ENCODE measurements around the gene PTP4A1. TPM values are rescaled to one million over a fixed set of nuclear protein-coding genes. Genes with fewer than 3 reads are reported as not detected.
A peak's percentile ranks its signal among the peaks of the same experiment; 100 is the strongest.

The PTP4A1 gene
- total and polyA plus RNA-seq, 2 of the 4 experiments (the other 2 are of a cell fraction) = 31.2 to 53.1 TPM

- Histone ChIP-seq H2AFZ (replicated peaks; ENCODE audit: low read length, poor library complexity) (peak overlapping the region; percentile 89), H3K4me1 (ENCODE audit: control insufficient read depth, insufficient read depth, low read length) (no peaks in the 10 kb centered on the region), H4K20me1 (ENCODE audit: insufficient read depth, low read length) (peaks cover 33% of the 10 kb centered on the region), H3K27me3 (ENCODE audit: control insufficient read depth, insufficient read depth, low read length) (no peaks in the 10 kb centered on the region), H2AK5ac (ENCODE audit: low read depth, low read length) (peak overlapping the region; percentile 60), H4K91ac (ENCODE audit: insufficient read depth, low read depth, low read length) (peak overlapping the region; percentile 65), H3K4ac (ENCODE audit: low read depth, low read length) (peak overlapping the region; percentile 86), H3K56ac (ENCODE audit: extremely low read depth, insufficient read depth, low read length) (peak overlapping the region; percentile 90), H3K18ac (ENCODE audit: low read depth, low read length) (peak overlapping the region; percentile 88), H3K79me1 (ENCODE audit: low read depth in 1 of 2, low read length in 2 of 2) (peaks cover 0 to 10% of the 10 kb centered on the region in 2 experiments; a peak in 3 of 4 replicates), H3K9me3 (ENCODE audit: control insufficient read depth, insufficient read depth, low read length) (no peaks in the 10 kb centered on the region), H3K9ac (ENCODE audit: low read depth, low read length) (peak overlapping the region; percentile 93), H3K36me3 (ENCODE audit: control insufficient read depth, insufficient read depth, low read length) (peaks cover 15% of the 10 kb centered on the region), H3K23ac (ENCODE audit: low read depth, low read length) (peak overlapping the region; percentile 89), H2BK5ac (ENCODE audit: low read depth, low read length, poor library complexity, severe bottlenecking) (peak overlapping the region; percentile 90), H4K5ac (ENCODE audit: low read depth, low read length) (peak overlapping the region; percentile 92), H2AK9ac (replicated peaks; ENCODE audit: low read depth, low read length, poor library complexity) (peak overlapping the region; percentile 98), H2BK120ac (ENCODE audit: low read depth, low read length) (peak overlapping the region; percentile 32; the same call in 1 of the 2 replicates), H4K8ac (ENCODE audit: low read depth in 2 of 2, low read length in 2 of 2) (peak overlapping the region in 1 of 2 experiments; percentile 84; a peak in 3 of 4 replicates), H3K4me3 (ENCODE audit: insufficient read depth, low read depth, low read length) (peak overlapping the region; percentile 85), H3K14ac (replicated peaks; ENCODE audit: low read depth, low read length) (peak overlapping the region; percentile 81), H3K4me2 (ENCODE audit: low read depth, low read length) (peak overlapping the region; percentile 88), H2BK15ac (ENCODE audit: low read depth, low read length) (peak overlapping the region; percentile 9; the same call in 1 of the 3 replicates), H3K9me1 (ENCODE audit: insufficient read depth, low read length) (no peaks in the 10 kb centered on the region), H3K27ac (ENCODE audit: insufficient read depth, low read length) (peak overlapping the region; percentile 99), H2BK20ac (ENCODE audit: low read depth, low read length) (no peak overlapping the region)
- DNase-seq (peak; percentile 55), ATAC-seq (ENCODE audit: low read depth) (peak; percentile 28)
- peak; percentile 57; the same call in 1 of the 2 replicates for TF ChIP-seq POLR2A (IDR thresholded peaks at IDR 0.05; ENCODE audit: low read depth, low read length)
- TF ChIP-seq BHLHE40 (IDR thresholded peaks at IDR 0.05; ENCODE audit: low read depth, low read length) = peak; percentile 20; the same call in 1 of the 2 replicates
- TF ChIP-seq RFX5 (IDR thresholded peaks at IDR 0.05; ENCODE audit: low read depth, low read length) = no peak
- peak; percentile 68; the same call in 1 of the 2 replicates for TF ChIP-seq MXI1 (IDR thresholded peaks at IDR 0.05; ENCODE audit: borderline replicate concordance, low read depth, low read length)
- intact Hi-C loops (cut with micrococcal nuclease) = loop anchor here (2.0 to 10.0 kb wide), 4 partner anchors 46 to 118 kb away; no protein-coding TSS in a partner anchor
- ChIA-PET POLR2A (ENCODE audit: unreplicated experiment) (interaction anchor here (1.0 kb wide), 1 partner anchor 19 kb away, joined by 4 read pairs; no protein-coding TSS in a partner anchor), CTCF (interaction anchor here (1.3 kb wide), 1 partner anchor 24 kb away, joined by 3 read pairs; no protein-coding TSS in a partner anchor)
- in situ Hi-C loops (cut with MboI; ENCODE audit: low sequenced_read_pairs) = loop anchor here (25.0 kb wide), 1 partner anchor 211 kb away; no protein-coding TSS in a partner anchor
- dilution Hi-C loops (cut with HindIII; ENCODE audit: low sequenced_read_pairs, unreplicated experiment) = no loop called here
- 0% methylated on average over 54 of the region's 86 CpGs; no CpG with 5 or more reads in 1 of the 2 experiments for WGBS, 2 experiments (ENCODE audit: extremely low coverage in 2 of 2, insufficient read length in 1 of 2)
- no TSS peak for BruUV-seq (replicated peaks)
These were observed 1.0 kb downstream of the PTP4A1 start for GRCh38 chr6:63573076-63573898.
